ENCODE results near the gene HIC2.
"Not testable (repeated sequence)": the region's sequence is repeated elsewhere in the genome, so short reads cannot be mapped to it uniquely, and the experiment has no call there.

The HIC2 gene

DNA sequence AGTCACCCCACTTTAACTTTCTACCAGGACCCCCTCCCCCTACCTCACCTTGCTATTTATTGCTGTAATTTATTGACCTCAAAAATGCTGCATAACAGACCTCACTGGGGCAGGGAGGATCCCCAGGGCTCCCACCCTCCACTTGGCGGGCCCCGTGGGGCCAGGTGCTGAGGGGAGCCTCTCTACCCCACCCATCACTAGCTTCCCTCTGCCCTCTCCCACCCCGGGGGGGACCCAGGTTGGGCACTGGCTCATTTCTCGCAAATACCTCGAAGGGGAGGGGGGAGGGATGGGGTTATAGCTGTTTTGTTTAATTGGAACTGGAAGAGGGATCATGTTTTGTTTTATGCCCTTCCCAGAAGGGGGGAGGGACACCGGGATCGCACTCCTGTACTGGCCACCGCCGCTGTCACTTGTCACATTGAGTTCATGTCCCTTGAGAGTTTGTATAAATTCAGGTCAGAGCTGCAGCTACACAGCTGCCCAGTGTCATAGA lies 33.7 kb downstream of the HIC2 start:
- DNase-seq = no peak

DNA sequence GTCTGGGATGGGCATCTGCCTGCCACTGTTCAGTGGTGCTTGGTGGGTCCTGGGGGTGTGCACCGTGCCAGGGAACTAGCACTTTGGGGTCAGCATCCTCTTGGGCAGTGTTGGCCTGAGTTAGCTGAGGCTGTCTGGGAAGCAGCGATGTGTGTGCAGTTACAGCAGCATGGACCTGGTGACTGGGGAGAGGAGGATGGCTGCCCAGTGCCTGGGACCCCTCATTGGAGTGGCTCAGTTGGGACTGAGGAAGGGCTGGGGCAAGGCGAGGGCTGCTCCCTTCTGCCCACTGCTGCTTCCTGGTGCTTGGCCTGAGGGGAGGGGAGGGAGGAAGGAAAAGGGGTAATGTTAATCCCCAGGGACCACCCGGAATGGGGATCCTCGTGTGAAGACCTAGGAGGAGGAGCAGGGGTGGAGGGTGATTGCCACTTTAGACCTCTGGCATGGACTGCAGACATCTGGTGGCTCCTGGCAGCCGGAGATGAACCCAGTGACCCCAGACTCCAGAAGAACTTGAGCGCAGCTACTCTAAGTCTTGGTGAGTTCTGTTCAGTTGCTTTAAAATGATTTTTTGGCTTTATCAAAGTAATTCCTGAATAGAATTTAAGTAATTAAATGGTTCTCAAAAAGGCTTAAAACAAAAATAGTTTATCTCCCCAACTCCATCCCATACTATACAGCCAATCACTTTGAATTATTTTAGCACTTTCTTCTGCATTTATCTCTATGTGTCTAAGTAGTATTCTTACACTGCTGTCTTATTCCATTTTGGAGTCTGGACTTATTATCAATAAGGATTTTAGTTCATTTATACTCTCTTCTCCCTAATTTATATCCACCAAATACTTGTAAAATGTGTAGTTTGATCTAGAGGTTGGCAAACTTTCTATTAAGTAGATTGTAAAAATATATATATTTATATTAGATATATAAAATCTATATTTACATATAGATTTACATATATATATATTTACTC lies 34.7 kb downstream of the HIC2 start:
- DNase-seq = no peak

GRCh38 chr22:21452666-21453065 lies 35.5 kb downstream of the HIC2 start:
- DNase-seq = not testable (repeated sequence)

GRCh38 chr22:21454998-21455333 lies 37.8 kb downstream of the HIC2 start:
- not testable (repeated sequence) for DNase-seq

- DNase-seq = no peak
Measured at GRCh38 chr22:21455334-21456089, 38.3 kb downstream of the HIC2 start.

- no peak for DNase-seq
Measured at GRCh38 chr22:21457023-21457787, 40.0 kb downstream of the HIC2 start.

DNA sequence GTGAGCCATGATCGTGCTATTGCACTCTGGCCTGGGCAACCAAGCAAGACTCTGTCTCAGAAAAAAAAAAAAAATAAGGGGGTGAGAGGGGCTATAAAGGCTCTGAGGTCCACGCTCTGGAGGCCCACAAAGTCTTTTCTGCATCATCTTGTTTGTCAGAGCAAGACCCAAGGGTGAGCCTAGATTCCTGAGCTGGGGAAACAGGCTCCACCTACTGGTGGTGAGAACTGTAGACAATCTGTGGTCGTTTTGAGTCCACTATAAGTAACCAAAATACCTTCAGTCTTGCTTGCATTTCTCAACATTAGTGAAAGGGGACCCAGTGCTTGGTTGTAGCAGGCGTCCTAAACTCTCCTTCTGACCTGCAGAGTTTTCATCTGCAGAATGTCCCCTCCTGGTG lies 45.5 kb downstream of the HIC2 start:
- not testable (repeated sequence) for DNase-seq

- DNase-seq = not testable (repeated sequence)
Measured at GRCh38 chr22:21467337-21468193, 50.4 kb downstream of the HIC2 start, which contains the start of gene TMEM191C. Gene TMEM191C (plus strand): TSS chr22:21467387. CDS start chr22:21467460, 73 bp downstream.

DNA sequence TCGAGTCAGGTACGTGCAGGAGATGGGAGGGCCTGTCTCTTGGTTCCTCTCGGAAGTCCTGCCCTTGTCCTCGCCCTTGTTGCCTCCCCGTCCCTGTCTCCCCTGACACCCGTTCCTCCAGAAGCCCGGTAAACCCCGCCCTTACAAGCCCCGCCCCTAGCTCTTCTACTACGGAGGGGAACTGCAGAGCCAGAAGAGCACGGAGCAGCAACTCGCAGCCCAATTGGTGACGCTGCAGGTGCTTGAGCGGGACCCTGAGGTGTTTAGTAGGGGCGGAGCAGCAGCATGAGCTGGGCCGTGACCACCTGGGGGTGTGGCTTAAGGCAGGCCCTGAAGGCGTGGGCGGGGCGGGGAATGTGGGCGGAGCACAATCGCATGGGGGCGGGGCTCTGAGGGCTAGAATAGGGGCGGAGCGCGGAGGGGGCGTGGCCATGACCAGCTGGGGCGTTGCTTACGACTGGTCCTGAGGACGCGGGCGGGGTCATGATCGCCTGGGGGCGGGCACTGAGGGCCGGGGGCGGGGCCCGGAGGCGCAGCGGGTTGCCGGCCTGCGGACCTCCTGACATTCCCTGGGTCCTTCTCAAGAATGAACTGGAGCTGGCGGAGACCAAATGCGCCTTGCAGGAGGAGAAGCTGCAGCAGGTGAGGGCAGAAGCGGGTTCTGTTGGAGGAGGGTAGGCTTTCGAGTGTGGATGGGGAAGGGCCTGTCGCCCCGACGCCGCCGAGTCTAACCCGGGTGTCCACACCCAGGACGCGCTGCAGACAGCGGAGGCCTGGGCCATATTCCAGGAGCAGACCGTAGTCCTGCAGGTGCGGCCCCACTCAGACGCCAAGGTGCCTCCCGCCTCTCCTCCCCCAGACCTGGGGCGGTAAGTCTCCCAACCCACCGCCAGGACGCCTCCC lies 51.3 kb downstream of the HIC2 start:
- not testable (repeated sequence) for DNase-seq

DNA sequence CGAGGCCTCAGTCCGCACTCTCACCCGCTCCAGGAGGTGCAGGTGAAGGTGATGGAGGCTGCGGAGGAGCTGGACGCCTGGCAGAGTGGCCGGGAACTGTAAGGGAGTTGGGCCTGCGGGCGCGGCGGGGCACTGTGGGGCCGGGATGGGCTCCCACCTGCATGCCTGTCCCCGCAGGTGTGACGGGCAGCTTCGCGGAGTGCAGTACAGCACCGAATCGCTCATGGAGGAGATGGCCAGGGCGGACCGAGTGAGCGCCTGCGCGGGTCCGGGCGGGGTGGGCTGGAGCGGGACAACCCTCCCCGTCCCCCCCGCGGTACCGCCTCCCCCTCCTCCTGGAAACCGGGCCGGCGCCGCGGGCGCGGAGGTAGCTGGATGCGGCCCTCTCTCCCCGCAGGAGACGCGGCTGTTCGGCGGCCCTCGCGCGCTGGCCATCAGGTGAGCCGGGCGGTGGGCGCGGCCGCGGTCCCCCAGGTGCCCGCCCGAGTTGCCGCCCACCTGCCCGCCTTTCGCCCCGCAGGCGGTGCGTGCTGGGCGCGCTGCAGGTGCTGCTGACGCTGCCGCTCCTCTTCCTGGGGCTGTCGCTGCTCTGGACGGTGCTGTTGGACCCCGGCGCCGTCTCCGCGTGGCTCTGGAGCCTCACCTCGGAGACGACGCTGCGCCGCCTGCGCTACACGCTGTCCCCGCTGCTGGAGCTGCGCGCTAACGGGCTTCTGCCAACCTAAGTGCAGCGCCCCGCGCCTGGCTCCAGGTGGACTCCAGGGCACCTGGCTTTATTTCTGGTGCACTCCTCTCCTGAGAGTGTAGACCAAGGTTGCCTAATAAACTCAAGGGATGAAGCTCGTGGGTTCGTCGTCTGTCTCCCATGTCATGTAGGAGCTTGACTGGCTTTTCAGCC lies 52.2 kb downstream of the HIC2 start:
- DNase-seq = not testable (repeated sequence)

DNA sequence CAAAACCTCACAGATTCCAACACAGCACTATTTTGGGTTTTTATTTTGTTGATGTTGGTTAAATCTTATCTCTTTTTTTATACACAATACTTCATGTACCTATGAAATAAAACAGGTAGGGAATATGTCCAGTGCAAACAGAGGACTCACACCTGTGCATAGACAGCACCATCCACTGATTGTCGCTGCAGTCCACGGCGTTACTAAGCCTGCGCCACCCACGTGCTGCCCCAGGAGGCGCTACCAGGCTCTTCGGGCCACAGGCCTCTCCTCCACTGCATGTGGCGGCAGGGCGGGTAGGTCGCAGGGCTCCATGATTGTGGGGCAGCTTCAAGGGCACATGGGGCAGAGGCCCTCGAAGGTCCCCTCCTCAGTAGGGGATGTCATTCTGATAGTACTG lies 55.8 kb downstream of the HIC2 start:
- not testable (repeated sequence) for DNase-seq

- not testable (repeated sequence) for DNase-seq
Measured at GRCh38 chr22:21473664-21474063, 56.5 kb downstream of the HIC2 start.

GRCh38 chr22:21484039-21484438 lies 66.9 kb downstream of the HIC2 start:
- not testable (repeated sequence) for DNase-seq

DNA sequence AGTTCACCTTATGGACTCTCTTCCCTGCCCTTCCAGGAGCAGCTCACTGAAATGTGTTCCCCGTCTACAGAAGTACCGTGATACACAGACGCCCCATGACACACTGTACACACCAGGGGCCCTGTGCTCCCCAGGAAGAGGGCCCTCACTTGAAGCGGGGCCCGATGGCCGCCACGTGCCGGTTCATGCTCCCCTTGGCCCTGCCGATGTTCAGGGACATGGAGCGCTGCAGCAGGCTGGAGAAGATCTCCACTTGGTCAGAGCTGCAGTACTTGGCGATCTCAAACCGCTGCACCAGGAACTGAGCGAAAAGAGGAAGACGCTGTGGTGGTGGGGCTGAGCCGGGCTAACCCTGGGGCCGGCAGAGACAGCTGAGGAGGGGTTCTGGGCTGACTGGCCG lies 70.6 kb downstream of the HIC2 start:
- DNase-seq = not testable (repeated sequence)

DNA sequence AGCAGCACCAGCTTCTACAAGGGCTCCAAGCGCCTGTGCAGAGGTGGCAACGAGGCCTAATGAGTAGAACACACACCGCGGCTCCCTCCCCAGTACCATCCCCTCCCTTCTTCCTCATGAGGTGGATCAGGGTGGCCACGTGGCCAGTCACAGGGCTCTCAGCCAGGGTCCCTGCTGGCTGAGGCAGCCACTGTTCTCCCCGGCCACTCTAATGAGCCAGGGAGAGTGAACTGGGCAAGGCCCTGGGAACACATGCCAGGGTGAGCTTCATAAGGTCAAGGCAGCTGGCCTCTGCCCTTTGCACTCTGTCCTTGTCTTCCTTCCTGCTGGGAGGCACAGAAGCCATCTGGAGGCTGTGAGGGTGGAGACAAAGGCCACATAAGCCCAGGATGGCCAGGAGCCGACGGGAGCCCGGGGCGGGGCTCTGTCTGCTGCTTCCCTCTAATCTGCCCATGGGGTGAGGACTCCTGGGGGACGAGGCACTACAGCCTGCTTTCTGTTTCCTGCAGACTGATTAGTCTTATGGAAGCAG lies 72.0 kb downstream of the HIC2 start:
- not testable (repeated sequence) for DNase-seq

DNA sequence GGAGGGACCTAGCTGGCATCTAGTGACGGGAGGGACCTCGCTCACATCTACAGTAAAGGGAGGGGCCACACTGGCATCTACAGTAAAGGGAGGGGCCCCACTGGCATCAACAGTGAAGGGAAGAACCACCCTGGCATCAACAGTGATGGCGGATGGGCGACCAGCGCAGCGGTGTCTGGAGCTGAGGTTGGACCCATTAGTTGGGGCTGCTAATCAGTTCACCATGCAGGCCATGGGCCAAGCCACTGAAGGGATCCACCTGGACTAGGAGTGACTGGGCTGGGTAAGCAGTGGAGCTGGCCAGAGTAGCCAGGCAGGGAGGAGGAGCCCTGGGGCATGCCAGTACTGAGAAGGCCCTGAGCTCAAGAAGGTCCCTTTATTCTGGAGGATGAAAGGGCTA lies 73.4 kb downstream of the HIC2 start:
- not testable (repeated sequence) for DNase-seq

GRCh38 chr22:21492271-21492670 lies 75.1 kb downstream of the HIC2 start:
- DNase-seq = not testable (repeated sequence)

GRCh38 chr22:21493789-21494782 lies 76.9 kb downstream of the HIC2 start:
- DNase-seq = not testable (repeated sequence)
